ENCODE results near the gene ATG7.

Gene ATG7

GRCh38 chr3:11576453-11576852 lies 304.3 kb downstream of the ATG7 start:
- no peak overlapping the region for H3K4me3 ChIP-seq (ENCODE audit: low read depth, low read length)
- DNase-seq (ENCODE audit: low read depth): no peak
- TF ChIP-seq CTCF (IDR thresholded peaks at IDR 0.05; ENCODE audit: low read depth, low read length, missing control alignments): no peak

- DNase-seq (ENCODE audit: low read depth): no peak
- no peak overlapping the region for H3K4me3 ChIP-seq (ENCODE audit: low read depth, low read length)
- TF ChIP-seq CTCF (IDR thresholded peaks at IDR 0.05; ENCODE audit: low read depth, low read length, missing control alignments): no peak
Observed at GRCh38 chr3:11578169-11578568, 306.0 kb downstream of the ATG7 start.

GRCh38 chr3:11580645-11581044 lies 308.4 kb downstream of the ATG7 start:
- no peak for TF ChIP-seq CTCF (IDR thresholded peaks at IDR 0.05; ENCODE audit: low read depth, low read length, missing control alignments)
- H3K4me3 ChIP-seq (ENCODE audit: low read depth, low read length): no peak overlapping the region
- DNase-seq (ENCODE audit: low read depth): no peak

GRCh38 chr3:11581237-11582190 lies 309.3 kb downstream of the ATG7 start:
- no peak overlapping the region for H3K4me3 ChIP-seq (ENCODE audit: low read depth, low read length)
- TF ChIP-seq CTCF (IDR thresholded peaks at IDR 0.05; ENCODE audit: low read depth, low read length, missing control alignments): no peak
- no peak for DNase-seq (ENCODE audit: low read depth)

- no peak for DNase-seq (ENCODE audit: low read depth)
- H3K4me3 ChIP-seq (ENCODE audit: low read depth, low read length): no peak overlapping the region
- no peak for TF ChIP-seq CTCF (IDR thresholded peaks at IDR 0.05; ENCODE audit: low read depth, low read length, missing control alignments)
Observed at GRCh38 chr3:11582191-11582968, 310.2 kb downstream of the ATG7 start.

- H3K4me3 ChIP-seq (ENCODE audit: low read depth, low read length): no peak overlapping the region
- no peak for TF ChIP-seq CTCF (IDR thresholded peaks at IDR 0.05; ENCODE audit: low read depth, low read length, missing control alignments)
- no peak for DNase-seq (ENCODE audit: low read depth)
Observed at GRCh38 chr3:11583235-11583634, 311.0 kb downstream of the ATG7 start.

Measured in GM12864 (cell line).